ENCODE data around the gene SEPTIN5. TPM values are rescaled to one million over a fixed set of nuclear protein-coding genes. Genes with fewer than 3 reads are reported as not detected.

SEPTIN5 gene
- total RNA-seq, 1 experiment from 2014 or later = 22.4 TPM

- H3K4me3 Mint-ChIP-seq = no peak overlapping the region
- CTCF ChIA-PET = interaction anchor here (0.7 to 8.4 kb wide), 2 partner anchors 14 to 145 kb away, joined by 3 to 70 read pairs; no protein-coding TSS in a partner anchor
- no peak for DNase-seq (ENCODE audit: low spot score)
Observed at GRCh38 chr22:19664951-19665783, 49.1 kb upstream of the SEPTIN5 start.

GRCh38 chr22:19665784-19666672, 48.3 kb upstream of the SEPTIN5 start:
- Mint-ChIP-seq H3K36me3 (no peaks in the 10 kb centered on the region), H3K9me3 (no peaks in the 10 kb centered on the region), H3K27ac (no peak overlapping the region), H3K4me1 (peaks cover 15% of the 10 kb centered on the region), H3K27me3 (ENCODE audit: low read depth) (peaks cover 10% of the 10 kb centered on the region), H3K4me3 (no peak overlapping the region)
- ChIA-PET CTCF (interaction anchor here (1.3 to 8.4 kb wide), 2 partner anchors 13 to 34 kb away, joined by 3 to 70 read pairs; no protein-coding TSS in a partner anchor), POLR2A (no interaction called here)
- DNase-seq (ENCODE audit: low spot score) (no peak), ATAC-seq (no peak)
- no peak for TF ChIP-seq ZNF317 (CRISPR knock-in tag; IDR thresholded peaks at IDR 0.05; ENCODE audit: borderline replicate concordance, low read depth)
- no peak for TF ChIP-seq NFE2L1 (CRISPR knock-in tag; IDR thresholded peaks at IDR 0.05)
- TF ChIP-seq FOXP4 (CRISPR knock-in tag; IDR thresholded peaks at IDR 0.05) = no peak
- no peak for TF ChIP-seq FOXK1 (CRISPR knock-in tag; IDR thresholded peaks at IDR 0.05)
- TF ChIP-seq CBFB (CRISPR knock-in tag; IDR thresholded peaks at IDR 0.05; ENCODE audit: low read depth) = no peak
- no peak for TF ChIP-seq ZNF671 (CRISPR knock-in tag; IDR thresholded peaks at IDR 0.05)
- no peak for TF ChIP-seq GABPB1 (CRISPR knock-in tag; IDR thresholded peaks at IDR 0.05)
- TF ChIP-seq GTF2I (CRISPR knock-in tag; conservative IDR thresholded peaks at IDR 0.05) = no peak
- TF ChIP-seq GRHL2 (CRISPR knock-in tag; IDR thresholded peaks at IDR 0.05; ENCODE audit: insufficient replicate concordance, severe bottlenecking) = no peak
- TF ChIP-seq E2F1 (CRISPR knock-in tag; IDR thresholded peaks at IDR 0.05) = no peak

More at GRCh38 chr22:19664951-19665783, 49.1 kb upstream of the SEPTIN5 start:
- ATAC-seq = no peak
- Mint-ChIP-seq H3K27ac (no peak overlapping the region), H3K27me3 (ENCODE audit: low read depth) (peaks cover 10% of the 10 kb centered on the region), H3K9me3 (no peaks in the 10 kb centered on the region), H3K4me1 (peaks cover 15% of the 10 kb centered on the region), H3K36me3 (no peaks in the 10 kb centered on the region)
- POLR2A ChIA-PET = no interaction called here
- TF ChIP-seq ZNF138 (CRISPR knock-in tag; conservative IDR thresholded peaks at IDR 0.05) (no peak), ZNF425 (CRISPR knock-in tag; conservative IDR thresholded peaks at IDR 0.05) (no peak), ZNF232 (CRISPR knock-in tag; IDR thresholded peaks at IDR 0.05) (no peak), E2F4 (CRISPR knock-in tag; IDR thresholded peaks at IDR 0.05; ENCODE audit: borderline replicate concordance, low read depth) (no peak), RORB (CRISPR knock-in tag; IDR thresholded peaks at IDR 0.05) (no peak), KAT7 (CRISPR knock-in tag; IDR thresholded peaks at IDR 0.05; ENCODE audit: borderline replicate concordance) (no peak), PRRX2 (CRISPR knock-in tag; IDR thresholded peaks at IDR 0.05) (no peak), NFYB (CRISPR knock-in tag; conservative IDR thresholded peaks at IDR 0.05; ENCODE audit: low read depth) (no peak), ATF1 (CRISPR knock-in tag; IDR thresholded peaks at IDR 0.05) (no peak), JUN (CRISPR knock-in tag; IDR thresholded peaks at IDR 0.05) (no peak), GRHL2 (CRISPR knock-in tag; IDR thresholded peaks at IDR 0.05; ENCODE audit: insufficient replicate concordance, severe bottlenecking) (no peak), ZNF121 (CRISPR knock-in tag; IDR thresholded peaks at IDR 0.05) (no peak), USF1 (CRISPR knock-in tag; IDR thresholded peaks at IDR 0.05) (no peak), NR1H2 (CRISPR knock-in tag; IDR thresholded peaks at IDR 0.05) (no peak), TEAD1 (CRISPR knock-in tag; IDR thresholded peaks at IDR 0.05) (no peak), ZNF219 (CRISPR knock-in tag; IDR thresholded peaks at IDR 0.05; ENCODE audit: borderline replicate concordance) (no peak)

Data from WTC11 (cell line).